Right lobe of liver (tissue), 6 donors: Measurements from ENCODE around the gene NAB2. TPM values are rescaled to one million over a fixed set of nuclear protein-coding genes. Genes with fewer than 3 reads are reported as not detected.

Experiments used
- ATAC-seq, 4 donors: fragments of 200-7000 bp; cut with Tn5 transposase; one replicate each; pipeline ENCODE4 v1.9.1; 2020; ENCODE audit warnings: mild to moderate bottlenecking in 4 of 4, moderate library complexity in 4 of 4
- DNase-seq, 3 donors: peaks; one replicate each; pipeline ENCODE4 v3.0.0-alpha.2; 2020
- H3K27ac ChIP-seq, 3 donors: fragments of 200-600 bp; one replicate each; pipeline ENCODE4 v1.8.0; 2022
- H3K27me3 ChIP-seq, 2 donors: fragments of 200-600 bp; one replicate each; pipeline ENCODE4 v1.8.0; 2022
- H3K36me3 ChIP-seq, 4 donors: fragments of 200-600 bp; sonication (generic) in 1 of 4; one replicate each; pipeline versions ENCODE4 v1.5.1 to v1.8.0; 2017 to 2022; ENCODE audit warnings: control low read depth in 1 of 4
- H3K4me1 ChIP-seq, 4 donors: fragments of 200-600 bp; sonication (generic) in 1 of 4; one replicate each; pipeline versions ENCODE4 v1.5.1 to v1.8.0; 2017 to 2022; ENCODE audit warnings: control low read depth in 1 of 4
- H3K4me3 ChIP-seq, 3 donors: fragments of 200-600 bp; one replicate each; pipeline ENCODE4 v1.8.0; 2022
- H3K9me3 ChIP-seq, 4 donors: fragments of 200-600 bp; sonication (generic) in 1 of 4; one replicate each; pipeline versions ENCODE4 v1.5.1 to v1.8.0; 2017 to 2022; ENCODE audit warnings: control low read depth in 1 of 4
- POLR2A ChIP-seq: fragments of 450-650 bp; IDR thresholded peaks from one replicate; pipeline ENCODE4 v1.6.1; 2017; ENCODE audit warnings: antibody characterized with exemption, mild to moderate bottlenecking
- WGBS: methylation state at CpG from one replicate; pipeline ENCODE4 v1.1.6; 2018; ENCODE audit warnings: low coverage, low lambda C conversion rate; ENCODE audit not compliant: insufficient coverage; ENCODE audit errors: missing lambda C conversion rate; 5-methylcytosine and 5-hydroxymethylcytosine counted together
- intact Hi-C, 2 donors: fragments of 100-400 bp; cut with DNase I; formaldehyde crosslinking; loops; one replicate each; pipeline versions ENCODE4 v1.11.2 to v1.14.1; 2022
- total RNA-seq, 6 experiments: library from RNA; depleted of rRNA in 2 of 6; stranded (reverse); fragments of >200 nt in 2 of 6; fragmentation: NEBNext Ultra II Directional in 3 of 6; extraction: Animal tissue kit (Norgen Biotek cat#: 25700) in 3 of 6; gene quantifications; one replicate each; pipeline versions ENCODE4 v1.1.0 to v1.2.4, GENCODE V29; 2016 to 2023
- TF ChIP-seq, protein P1 (sequence below), 4 donors: fragments of 200-600 bp in 3 of 4; fragments of 450-650 bp in 1 of 4; IDR thresholded peaks; one replicate each; pipeline versions ENCODE4 v1.5.1 to v1.8.0; 2016 to 2022; ENCODE audit warnings: antibody characterized with exemption in 4 of 4, mild to moderate bottlenecking in 2 of 4
- donor health status: DM: no; HTN: yes; CAD: no.
- donor health status: DM: no; HTN: no; CAD: no.
- donor health status: DM: no; HTN: no; CAD: no.
- donor health status: DM: no; HTN: yes; CAD: no.
- donor health status: DM: no; HTN: yes; CAD: no.

The NAB2 gene
- total RNA-seq, 6 experiments from 2014 or later, result 6.1 to 13.1 (median 8.9) TPM

DNA sequence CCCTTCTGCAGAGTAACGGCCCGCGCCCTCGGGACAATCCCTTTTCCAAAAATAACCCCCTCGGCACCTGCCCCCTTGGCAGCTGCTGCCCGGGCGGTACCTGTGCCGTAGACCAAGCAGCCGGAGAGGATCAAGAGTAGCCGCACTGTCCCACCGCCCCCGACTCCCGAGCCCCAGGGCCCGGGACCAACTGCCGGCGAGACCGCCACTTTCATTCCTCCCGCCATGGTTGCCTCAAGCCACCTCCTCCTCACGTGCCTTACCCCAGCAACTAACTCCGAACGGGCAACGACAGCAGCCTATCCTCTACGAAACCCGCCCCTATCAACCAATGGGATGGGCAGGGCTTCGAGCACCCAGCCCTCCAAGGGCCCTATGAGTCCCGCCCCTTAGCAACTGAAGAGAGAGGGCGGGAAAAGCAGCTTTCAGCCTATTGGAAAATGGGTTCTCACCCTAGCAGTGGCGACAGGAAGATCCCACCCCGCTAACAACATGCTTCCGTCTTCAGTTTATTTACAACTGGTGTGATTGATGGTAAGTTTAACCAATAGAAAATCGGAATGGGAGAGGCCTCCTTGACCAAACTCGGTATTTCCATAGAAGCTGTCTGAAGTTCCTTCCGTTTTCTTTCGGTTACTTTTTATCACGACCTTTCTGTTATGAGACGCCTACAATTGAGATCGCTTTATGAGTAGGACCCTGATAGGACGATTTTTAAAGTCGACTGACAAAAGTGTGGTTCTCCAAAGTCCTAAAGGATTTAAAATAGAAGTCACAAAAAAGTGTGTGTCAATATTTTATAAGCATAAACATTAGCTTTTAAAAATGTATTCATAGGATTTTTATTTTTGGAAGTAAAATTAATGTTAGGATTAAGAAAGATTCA is 10.2 kb upstream of the NAB2 start, which contains the start of gene NEMP1:
NEMP1 (minus strand) TSS at position 273 of the 886 bp plus-strand sequence; CDS start at position 227, 46 bp downstream.
- DNase-seq (peak; percentile 93 to 99 (median 98)), ATAC-seq (peak; percentile 99 to 100 (median 99))
- H3K9me3 ChIP-seq, result no peaks in the 10 kb centered on the region
- peaks cover 0 to 9% (median 3%) of the 10 kb centered on the region in 4 donors for H3K4me1 ChIP-seq
- no peaks in the 10 kb centered on the region for H3K27me3 ChIP-seq
- under 1% methylated on average over 34 of the region's 39 CpGs for WGBS
- peak within 1 kb of the TSS; percentile 53 to 78 (median 71) for H3K27ac ChIP-seq
- intact Hi-C loops, result no loop called here
- H3K36me3 ChIP-seq, result no peaks in the 10 kb centered on the region
- TF ChIP-seq, protein P1, sequence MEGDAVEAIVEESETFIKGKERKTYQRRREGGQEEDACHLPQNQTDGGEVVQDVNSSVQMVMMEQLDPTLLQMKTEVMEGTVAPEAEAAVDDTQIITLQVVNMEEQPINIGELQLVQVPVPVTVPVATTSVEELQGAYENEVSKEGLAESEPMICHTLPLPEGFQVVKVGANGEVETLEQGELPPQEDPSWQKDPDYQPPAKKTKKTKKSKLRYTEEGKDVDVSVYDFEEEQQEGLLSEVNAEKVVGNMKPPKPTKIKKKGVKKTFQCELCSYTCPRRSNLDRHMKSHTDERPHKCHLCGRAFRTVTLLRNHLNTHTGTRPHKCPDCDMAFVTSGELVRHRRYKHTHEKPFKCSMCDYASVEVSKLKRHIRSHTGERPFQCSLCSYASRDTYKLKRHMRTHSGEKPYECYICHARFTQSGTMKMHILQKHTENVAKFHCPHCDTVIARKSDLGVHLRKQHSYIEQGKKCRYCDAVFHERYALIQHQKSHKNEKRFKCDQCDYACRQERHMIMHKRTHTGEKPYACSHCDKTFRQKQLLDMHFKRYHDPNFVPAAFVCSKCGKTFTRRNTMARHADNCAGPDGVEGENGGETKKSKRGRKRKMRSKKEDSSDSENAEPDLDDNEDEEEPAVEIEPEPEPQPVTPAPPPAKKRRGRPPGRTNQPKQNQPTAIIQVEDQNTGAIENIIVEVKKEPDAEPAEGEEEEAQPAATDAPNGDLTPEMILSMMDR (IDR thresholded peaks at IDR 0.05), result no peak
- peak; percentile 48 for TF ChIP-seq POLR2A
- peak within 1 kb of the TSS; percentile 76 to 87 (median 78) for H3K4me3 ChIP-seq

DNA sequence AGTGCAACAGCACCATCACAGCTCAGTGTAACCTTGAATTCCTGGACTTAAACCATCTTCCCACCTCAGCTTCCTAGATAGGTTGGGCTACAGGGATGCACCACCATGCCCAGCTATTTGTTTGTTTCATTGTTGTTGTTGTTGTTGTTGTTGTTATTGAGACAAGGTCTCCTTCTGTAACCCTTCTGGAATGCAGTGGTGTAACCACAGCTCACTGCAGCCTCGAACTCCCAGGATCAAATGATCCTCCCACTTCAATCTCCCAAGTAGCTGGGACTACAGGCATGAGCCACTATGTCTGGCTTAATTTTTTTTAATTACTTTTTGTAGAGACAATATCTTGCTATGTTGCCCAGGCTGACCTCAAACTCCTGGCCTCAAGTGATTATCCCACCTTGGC is 9.1 kb upstream of the NAB2 start:
- DNase-seq (no peak), ATAC-seq (no peak)
- WGBS, result 89% methylated on average over 1 of the region's 1 CpG
- intact Hi-C loops, result no loop called here
- Histone ChIP-seq H3K9me3 (no peaks in the 10 kb centered on the region), H3K27me3 (no peaks in the 10 kb centered on the region), H3K36me3 (no peaks in the 10 kb centered on the region), H3K27ac (no peak overlapping the region), H3K4me3 (no peak overlapping the region), H3K4me1 (peaks cover 0 to 9% (median 3%) of the 10 kb centered on the region in 4 donors)
- TF ChIP-seq POLR2A, result no peak
- TF ChIP-seq, protein P1 (IDR thresholded peaks at IDR 0.05), result no peak

DNA sequence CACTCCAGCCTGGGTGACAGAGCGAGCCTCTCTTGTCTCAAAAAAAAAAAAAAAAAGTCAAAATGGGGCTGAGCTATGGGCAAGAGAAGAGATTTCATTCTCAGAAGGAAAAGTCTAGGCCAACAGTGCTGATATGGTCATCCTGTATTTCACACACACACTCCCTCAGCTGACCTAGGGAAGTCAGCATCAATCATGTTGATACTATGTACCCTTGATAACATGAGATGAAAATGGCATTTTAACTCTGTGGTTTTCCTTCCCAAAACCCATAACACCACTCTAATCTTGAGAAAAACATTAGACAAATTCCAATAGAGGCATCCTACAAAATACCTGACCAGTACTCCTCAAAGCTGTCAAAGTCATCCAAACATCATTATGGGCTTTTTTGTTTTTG is 8.1 kb upstream of the NAB2 start:
- ATAC-seq, result no peak
- Histone ChIP-seq H3K27me3 (no peaks in the 10 kb centered on the region), H3K4me1 (peaks cover 0 to 9% (median 3%) of the 10 kb centered on the region in 4 donors), H3K36me3 (no peaks in the 10 kb centered on the region), H3K4me3 (no peak overlapping the region), H3K27ac (no peak overlapping the region), H3K9me3 (no peaks in the 10 kb centered on the region)
- DNase-seq, result no peak
- TF ChIP-seq, protein P1 (IDR thresholded peaks at IDR 0.05), result no peak
- no peak for TF ChIP-seq POLR2A
- intact Hi-C loops, result no loop called here
- 67% methylated on average over 1 of the region's 1 CpG for WGBS

DNA sequence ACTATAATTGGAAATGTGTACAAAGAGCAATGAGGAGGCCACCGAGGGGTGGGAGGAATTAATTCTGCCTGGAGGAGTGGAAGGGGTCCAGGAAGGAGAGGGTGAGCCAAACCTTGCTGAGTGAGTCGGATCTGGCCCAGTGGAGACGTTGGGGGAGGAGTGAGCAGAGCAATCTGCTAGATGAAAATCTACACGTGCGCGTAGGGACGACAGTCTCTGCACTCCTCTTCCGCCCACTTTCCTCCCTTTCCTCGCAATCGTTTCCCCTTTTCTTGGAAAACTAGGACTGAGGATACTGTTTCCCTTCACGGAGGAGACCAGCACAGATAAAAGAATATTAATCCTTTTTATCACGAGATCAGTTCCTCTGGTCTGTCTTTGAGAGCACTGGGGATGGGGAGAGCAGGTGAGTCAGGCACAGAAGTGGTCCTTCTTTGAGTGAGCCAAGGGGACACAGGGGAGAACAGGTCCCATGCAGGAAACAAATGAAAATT is 2.9 kb upstream of the NAB2 start:
- intact Hi-C loops, result no loop called here
- Histone ChIP-seq H3K36me3 (peaks cover 0 to 2% (median 0%) of the 10 kb centered on the region in 4 donors), H3K27ac (peak overlapping the region in 2 of 3 donors; percentile 96 to 98), H3K27me3 (no peaks in the 10 kb centered on the region), H3K4me3 (no peak overlapping the region), H3K4me1 (peaks cover 0 to 19% (median 7%) of the 10 kb centered on the region in 4 donors), H3K9me3 (no peaks in the 10 kb centered on the region)
- WGBS, result 40% methylated on average over 8 of the region's 12 CpGs
- no peak for DNase-seq
- ATAC-seq, result no peak
- TF ChIP-seq, protein P1 (IDR thresholded peaks at IDR 0.05), result no peak
- no peak for TF ChIP-seq POLR2A
